Measurements from ENCODE around the gene CFAP161. TPM values are rescaled to one million over a fixed set of nuclear protein-coding genes. Genes with fewer than 3 reads are reported as not detected.

The CFAP161 gene
- 2.7 TPM for total RNA-seq

- peak; percentile 75 for DNase-seq
These were observed at the start of gene CFAP161 for GRCh38 chr15:81133782-81134461. Gene CFAP161 (plus strand): TSS chr15:81134270. CDS start chr15:81134330, 60 bp downstream.

- DNase-seq, result no peak
These were observed 49.4 kb upstream of the CFAP161 start for GRCh38 chr15:81084716-81085115.

GRCh38 chr15:81085213-81085612 lies 48.9 kb upstream of the CFAP161 start:
- no peak for DNase-seq

- DNase-seq, result no peak
These were observed 48.2 kb upstream of the CFAP161 start for GRCh38 chr15:81085898-81086297.

- no peak for DNase-seq
These were observed 47.0 kb upstream of the CFAP161 start for GRCh38 chr15:81087066-81087465.

- no peak for DNase-seq
These were observed 46.4 kb upstream of the CFAP161 start for GRCh38 chr15:81087694-81088093.

GRCh38 chr15:81088470-81089013 lies 45.5 kb upstream of the CFAP161 start:
- no peak for DNase-seq

GRCh38 chr15:81091889-81092558 lies 42.0 kb upstream of the CFAP161 start:
- no peak for DNase-seq

- no peak for DNase-seq
These were observed 41.5 kb upstream of the CFAP161 start for GRCh38 chr15:81092559-81092902.

GRCh38 chr15:81093961-81094360 lies 40.1 kb upstream of the CFAP161 start:
- no peak for DNase-seq

GRCh38 chr15:81095690-81096365 lies 38.2 kb upstream of the CFAP161 start:
- no peak for DNase-seq

- DNase-seq, result no peak
These were observed 37.7 kb upstream of the CFAP161 start for GRCh38 chr15:81096398-81096797.

- no peak for DNase-seq
These were observed 36.8 kb upstream of the CFAP161 start for GRCh38 chr15:81097116-81097889.

- peak; percentile 16 for DNase-seq
These were observed 36.2 kb upstream of the CFAP161 start for GRCh38 chr15:81097890-81098280.

GRCh38 chr15:81098349-81098748 lies 35.7 kb upstream of the CFAP161 start:
- DNase-seq, result no peak

- no peak for DNase-seq
These were observed 35.0 kb upstream of the CFAP161 start for GRCh38 chr15:81098861-81099651.

- DNase-seq, result no peak
These were observed 31.9 kb upstream of the CFAP161 start for GRCh38 chr15:81101894-81102815.

GRCh38 chr15:81103857-81104256 lies 30.2 kb upstream of the CFAP161 start:
- DNase-seq, result no peak

- DNase-seq, result no peak
These were observed 28.5 kb upstream of the CFAP161 start for GRCh38 chr15:81105545-81105944.

- no peak for DNase-seq
These were observed 27.5 kb upstream of the CFAP161 start for GRCh38 chr15:81106560-81106959.

- DNase-seq, result no peak
These were observed 26.2 kb upstream of the CFAP161 start for GRCh38 chr15:81107889-81108288.

Data from occipital lobe (tissue), 2 donors.